ENCODE data around the gene SCARB1.

The SCARB1 gene

DNA sequence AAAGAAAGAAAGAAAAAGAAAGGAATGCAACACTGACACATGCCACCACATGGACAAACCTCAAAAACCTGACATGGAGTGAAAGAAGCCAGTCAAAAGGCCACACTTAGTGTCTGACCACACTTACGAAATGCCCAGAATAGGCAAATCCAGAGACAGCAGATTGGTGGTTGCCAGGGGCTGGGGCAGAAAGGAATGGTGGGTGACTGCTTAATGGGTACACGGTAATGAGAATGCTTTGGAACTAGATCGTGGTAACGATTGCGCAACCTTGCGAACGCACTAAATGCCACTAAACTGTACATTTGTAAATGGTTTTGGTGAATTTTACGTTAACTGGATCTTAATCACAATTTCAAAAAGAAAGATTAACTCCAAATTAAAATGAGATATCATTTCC lies 39.5 kb downstream of the SCARB1 start:
- no peak for ATAC-seq
- TF ChIP-seq, protein P1, sequence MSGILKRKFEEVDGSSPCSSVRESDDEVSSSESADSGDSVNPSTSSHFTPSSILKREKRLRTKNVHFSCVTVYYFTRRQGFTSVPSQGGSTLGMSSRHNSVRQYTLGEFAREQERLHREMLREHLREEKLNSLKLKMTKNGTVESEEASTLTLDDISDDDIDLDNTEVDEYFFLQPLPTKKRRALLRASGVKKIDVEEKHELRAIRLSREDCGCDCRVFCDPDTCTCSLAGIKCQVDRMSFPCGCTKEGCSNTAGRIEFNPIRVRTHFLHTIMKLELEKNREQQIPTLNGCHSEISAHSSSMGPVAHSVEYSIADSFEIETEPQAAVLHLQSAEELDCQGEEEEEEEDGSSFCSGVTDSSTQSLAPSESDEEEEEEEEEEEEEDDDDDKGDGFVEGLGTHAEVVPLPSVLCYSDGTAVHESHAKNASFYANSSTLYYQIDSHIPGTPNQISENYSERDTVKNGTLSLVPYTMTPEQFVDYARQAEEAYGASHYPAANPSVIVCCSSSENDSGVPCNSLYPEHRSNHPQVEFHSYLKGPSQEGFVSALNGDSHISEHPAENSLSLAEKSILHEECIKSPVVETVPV (CRISPR knock-in tag; IDR thresholded peaks at IDR 0.05): no peak
- TF ChIP-seq TOX (CRISPR knock-in tag; IDR thresholded peaks at IDR 0.05; ENCODE audit: borderline replicate concordance): no peak

DNA sequence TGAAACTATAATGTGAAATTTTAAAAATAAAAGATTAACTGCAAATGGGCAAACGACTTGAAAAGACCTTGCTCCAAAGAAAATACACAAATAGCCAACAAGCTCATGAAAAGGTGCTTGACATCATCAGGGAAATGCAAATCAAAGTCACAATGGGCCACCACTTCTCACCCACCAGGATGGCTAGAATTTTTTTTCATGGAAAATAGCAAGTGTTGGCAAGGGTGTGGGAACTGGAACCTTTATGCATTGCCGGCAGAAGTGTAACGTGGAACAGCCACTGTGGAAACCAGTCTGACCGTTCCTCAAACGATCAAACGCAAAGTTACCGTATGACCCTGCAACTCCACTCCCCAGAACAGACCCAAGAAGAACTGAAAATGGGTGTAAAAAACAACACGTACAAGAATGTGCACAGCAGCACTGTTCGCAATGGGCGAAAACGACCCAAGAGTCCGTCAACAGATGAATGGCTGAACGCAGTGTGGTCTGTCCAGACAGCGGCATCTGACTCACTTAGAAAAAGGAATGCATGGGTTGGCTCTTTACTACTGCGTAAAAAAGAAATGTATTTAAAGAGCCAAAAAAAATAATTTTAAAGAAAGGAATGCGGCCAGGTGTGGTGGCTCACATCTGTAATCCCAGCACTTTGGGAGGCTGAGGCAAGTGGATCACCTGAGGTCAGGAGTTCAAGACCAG lies 40.2 kb downstream of the SCARB1 start:
- no peak for TF ChIP-seq GLIS3 (CRISPR knock-in tag; IDR thresholded peaks at IDR 0.05)
- no peak for TF ChIP-seq TOX (CRISPR knock-in tag; IDR thresholded peaks at IDR 0.05; ENCODE audit: borderline replicate concordance)
- no peak for TF ChIP-seq ZNF70 (CRISPR knock-in tag; IDR thresholded peaks at IDR 0.05)
- no peak for TF ChIP-seq ZFP30 (CRISPR knock-in tag; IDR thresholded peaks at IDR 0.05)
- no peak for TF ChIP-seq CSDC2 (CRISPR knock-in tag; IDR thresholded peaks at IDR 0.05)
- no peak for TF ChIP-seq ISL1 (CRISPR knock-in tag; IDR thresholded peaks at IDR 0.05)
- TF ChIP-seq, protein P2, sequence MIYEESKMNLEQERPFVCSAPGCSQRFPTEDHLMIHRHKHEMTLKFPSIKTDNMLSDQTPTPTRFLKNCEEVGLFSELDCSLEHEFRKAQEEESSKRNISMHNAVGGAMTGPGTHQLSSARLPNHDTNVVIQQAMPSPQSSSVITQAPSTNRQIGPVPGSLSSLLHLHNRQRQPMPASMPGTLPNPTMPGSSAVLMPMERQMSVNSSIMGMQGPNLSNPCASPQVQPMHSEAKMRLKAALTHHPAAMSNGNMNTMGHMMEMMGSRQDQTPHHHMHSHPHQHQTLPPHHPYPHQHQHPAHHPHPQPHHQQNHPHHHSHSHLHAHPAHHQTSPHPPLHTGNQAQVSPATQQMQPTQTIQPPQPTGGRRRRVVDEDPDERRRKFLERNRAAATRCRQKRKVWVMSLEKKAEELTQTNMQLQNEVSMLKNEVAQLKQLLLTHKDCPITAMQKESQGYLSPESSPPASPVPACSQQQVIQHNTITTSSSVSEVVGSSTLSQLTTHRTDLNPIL (CRISPR knock-in tag; IDR thresholded peaks at IDR 0.05; ENCODE audit: low read depth): no peak
- no peak for TF ChIP-seq PPARA (CRISPR knock-in tag; IDR thresholded peaks at IDR 0.05; ENCODE audit: borderline replicate concordance)
- TF ChIP-seq, protein P1 (CRISPR knock-in tag; IDR thresholded peaks at IDR 0.05): no peak
- TF ChIP-seq TCF4 (CRISPR knock-in tag; IDR thresholded peaks at IDR 0.05; ENCODE audit: borderline replicate concordance): no peak
- no peak for TF ChIP-seq ZNF565 (CRISPR knock-in tag; conservative IDR thresholded peaks at IDR 0.05; ENCODE audit: low read depth)
- TF ChIP-seq SNAI2 (CRISPR knock-in tag; IDR thresholded peaks at IDR 0.05): no peak
- TF ChIP-seq, protein P3, sequence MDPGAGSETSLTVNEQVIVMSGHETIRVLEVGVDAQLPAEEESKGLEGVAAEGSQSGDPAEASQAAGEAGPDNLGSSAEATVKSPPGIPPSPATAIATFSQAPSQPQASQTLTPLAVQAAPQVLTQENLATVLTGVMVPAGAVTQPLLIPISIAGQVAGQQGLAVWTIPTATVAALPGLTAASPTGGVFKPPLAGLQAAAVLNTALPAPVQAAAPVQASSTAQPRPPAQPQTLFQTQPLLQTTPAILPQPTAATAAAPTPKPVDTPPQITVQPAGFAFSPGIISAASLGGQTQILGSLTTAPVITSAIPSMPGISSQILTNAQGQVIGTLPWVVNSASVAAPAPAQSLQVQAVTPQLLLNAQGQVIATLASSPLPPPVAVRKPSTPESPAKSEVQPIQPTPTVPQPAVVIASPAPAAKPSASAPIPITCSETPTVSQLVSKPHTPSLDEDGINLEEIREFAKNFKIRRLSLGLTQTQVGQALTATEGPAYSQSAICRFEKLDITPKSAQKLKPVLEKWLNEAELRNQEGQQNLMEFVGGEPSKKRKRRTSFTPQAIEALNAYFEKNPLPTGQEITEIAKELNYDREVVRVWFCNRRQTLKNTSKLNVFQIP (CRISPR knock-in tag; IDR thresholded peaks at IDR 0.05; ENCODE audit: borderline replicate concordance, low read depth): no peak
- no peak for TF ChIP-seq ZC3H10 (CRISPR knock-in tag; IDR thresholded peaks at IDR 0.05)
- no peak for ATAC-seq

DNA sequence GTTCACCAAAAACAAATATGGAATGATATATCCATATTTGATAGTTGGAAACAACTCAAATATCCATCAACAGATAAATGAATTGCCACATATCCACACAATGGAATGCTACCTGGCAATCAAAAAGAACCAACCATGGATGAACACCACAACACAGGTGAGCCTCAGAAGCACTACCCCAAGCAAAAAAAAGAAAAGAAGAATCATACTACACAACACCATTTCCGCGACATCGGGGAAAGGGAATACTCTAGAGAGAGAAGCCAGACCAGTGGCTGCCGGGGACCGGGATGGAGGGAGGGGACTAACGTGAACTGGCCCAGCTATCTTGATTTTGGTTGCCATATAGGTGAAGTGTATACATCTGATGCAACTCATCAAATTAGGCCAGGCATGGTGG lies 41.4 kb downstream of the SCARB1 start:
- ATAC-seq: no peak
- TF ChIP-seq, protein P3 (CRISPR knock-in tag; IDR thresholded peaks at IDR 0.05; ENCODE audit: borderline replicate concordance, low read depth): no peak
- TF ChIP-seq ZNF70 (CRISPR knock-in tag; IDR thresholded peaks at IDR 0.05): no peak
- no peak for TF ChIP-seq BACH2 (CRISPR knock-in tag; IDR thresholded peaks at IDR 0.05; ENCODE audit: borderline replicate concordance)
- TF ChIP-seq GLIS3 (CRISPR knock-in tag; IDR thresholded peaks at IDR 0.05): no peak
- no peak for TF ChIP-seq PPARA (CRISPR knock-in tag; IDR thresholded peaks at IDR 0.05; ENCODE audit: borderline replicate concordance)
- TF ChIP-seq, protein P1 (CRISPR knock-in tag; IDR thresholded peaks at IDR 0.05): no peak
- no peak for TF ChIP-seq ZNF565 (CRISPR knock-in tag; conservative IDR thresholded peaks at IDR 0.05; ENCODE audit: low read depth)
- TF ChIP-seq, protein P4, sequence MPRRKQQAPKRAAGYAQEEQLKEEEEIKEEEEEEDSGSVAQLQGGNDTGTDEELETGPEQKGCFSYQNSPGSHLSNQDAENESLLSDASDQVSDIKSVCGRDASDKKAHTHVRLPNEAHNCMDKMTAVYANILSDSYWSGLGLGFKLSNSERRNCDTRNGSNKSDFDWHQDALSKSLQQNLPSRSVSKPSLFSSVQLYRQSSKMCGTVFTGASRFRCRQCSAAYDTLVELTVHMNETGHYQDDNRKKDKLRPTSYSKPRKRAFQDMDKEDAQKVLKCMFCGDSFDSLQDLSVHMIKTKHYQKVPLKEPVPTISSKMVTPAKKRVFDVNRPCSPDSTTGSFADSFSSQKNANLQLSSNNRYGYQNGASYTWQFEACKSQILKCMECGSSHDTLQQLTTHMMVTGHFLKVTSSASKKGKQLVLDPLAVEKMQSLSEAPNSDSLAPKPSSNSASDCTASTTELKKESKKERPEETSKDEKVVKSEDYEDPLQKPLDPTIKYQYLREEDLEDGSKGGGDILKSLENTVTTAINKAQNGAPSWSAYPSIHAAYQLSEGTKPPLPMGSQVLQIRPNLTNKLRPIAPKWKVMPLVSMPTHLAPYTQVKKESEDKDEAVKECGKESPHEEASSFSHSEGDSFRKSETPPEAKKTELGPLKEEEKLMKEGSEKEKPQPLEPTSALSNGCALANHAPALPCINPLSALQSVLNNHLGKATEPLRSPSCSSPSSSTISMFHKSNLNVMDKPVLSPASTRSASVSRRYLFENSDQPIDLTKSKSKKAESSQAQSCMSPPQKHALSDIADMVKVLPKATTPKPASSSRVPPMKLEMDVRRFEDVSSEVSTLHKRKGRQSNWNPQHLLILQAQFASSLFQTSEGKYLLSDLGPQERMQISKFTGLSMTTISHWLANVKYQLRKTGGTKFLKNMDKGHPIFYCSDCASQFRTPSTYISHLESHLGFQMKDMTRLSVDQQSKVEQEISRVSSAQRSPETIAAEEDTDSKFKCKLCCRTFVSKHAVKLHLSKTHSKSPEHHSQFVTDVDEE (CRISPR knock-in tag; IDR thresholded peaks at IDR 0.05): no peak
- TF ChIP-seq ARNTL (CRISPR knock-in tag; IDR thresholded peaks at IDR 0.05; ENCODE audit: borderline replicate concordance, low read depth): no peak
- no peak for TF ChIP-seq ZNF8 (CRISPR knock-in tag; IDR thresholded peaks at IDR 0.05)
- no peak for TF ChIP-seq OSR1 (CRISPR knock-in tag; IDR thresholded peaks at IDR 0.05)
- TF ChIP-seq, protein P5, sequence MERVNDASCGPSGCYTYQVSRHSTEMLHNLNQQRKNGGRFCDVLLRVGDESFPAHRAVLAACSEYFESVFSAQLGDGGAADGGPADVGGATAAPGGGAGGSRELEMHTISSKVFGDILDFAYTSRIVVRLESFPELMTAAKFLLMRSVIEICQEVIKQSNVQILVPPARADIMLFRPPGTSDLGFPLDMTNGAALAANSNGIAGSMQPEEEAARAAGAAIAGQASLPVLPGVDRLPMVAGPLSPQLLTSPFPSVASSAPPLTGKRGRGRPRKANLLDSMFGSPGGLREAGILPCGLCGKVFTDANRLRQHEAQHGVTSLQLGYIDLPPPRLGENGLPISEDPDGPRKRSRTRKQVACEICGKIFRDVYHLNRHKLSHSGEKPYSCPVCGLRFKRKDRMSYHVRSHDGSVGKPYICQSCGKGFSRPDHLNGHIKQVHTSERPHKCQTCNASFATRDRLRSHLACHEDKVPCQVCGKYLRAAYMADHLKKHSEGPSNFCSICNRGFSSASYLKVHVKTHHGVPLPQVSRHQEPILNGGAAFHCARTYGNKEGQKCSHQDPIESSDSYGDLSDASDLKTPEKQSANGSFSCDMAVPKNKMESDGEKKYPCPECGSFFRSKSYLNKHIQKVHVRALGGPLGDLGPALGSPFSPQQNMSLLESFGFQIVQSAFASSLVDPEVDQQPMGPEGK (CRISPR knock-in tag; IDR thresholded peaks at IDR 0.05; ENCODE audit: borderline replicate concordance): no peak
- TF ChIP-seq ISL1 (CRISPR knock-in tag; IDR thresholded peaks at IDR 0.05): no peak
- TF ChIP-seq, protein P2 (CRISPR knock-in tag; IDR thresholded peaks at IDR 0.05; ENCODE audit: low read depth): no peak
- no peak for TF ChIP-seq ZC3H10 (CRISPR knock-in tag; IDR thresholded peaks at IDR 0.05)
